22Rv1 (cell line): ENCODE measurements around the gene RBBP6.

Experiments used
- ZFX ChIP-seq: fragments of 450-650 bp; IDR thresholded peaks from 2 replicates; pipeline ENCODE4 v1.6.1; 2017; ENCODE audit warnings: antibody characterized with exemption, borderline replicate concordance
- TF ChIP-seq, protein P1 (sequence below): fragments of 450-650 bp; IDR thresholded peaks from 2 replicates; pipeline ENCODE4 v1.5.1; 2017; ENCODE audit warnings: mild to moderate bottlenecking

DNA sequence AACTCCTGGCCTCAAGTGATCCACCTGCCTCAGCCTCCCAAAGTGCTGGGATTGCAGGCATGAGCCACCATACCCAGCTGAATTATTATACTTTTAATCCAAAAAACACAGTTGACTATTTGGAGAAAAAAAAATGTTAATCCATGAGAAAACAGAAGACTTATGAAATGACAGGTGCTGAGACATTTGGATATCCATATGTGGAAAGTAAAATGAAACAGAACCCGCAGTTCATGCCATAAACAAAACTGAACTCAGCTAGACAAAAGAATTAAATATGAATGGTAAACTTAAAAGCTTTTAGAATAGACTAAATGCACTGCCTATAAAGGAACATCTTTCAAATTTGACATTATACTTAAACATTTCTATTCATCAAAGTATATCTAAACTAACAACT, 8.2 kb upstream of the RBBP6 start:
- TF ChIP-seq, protein P1, sequence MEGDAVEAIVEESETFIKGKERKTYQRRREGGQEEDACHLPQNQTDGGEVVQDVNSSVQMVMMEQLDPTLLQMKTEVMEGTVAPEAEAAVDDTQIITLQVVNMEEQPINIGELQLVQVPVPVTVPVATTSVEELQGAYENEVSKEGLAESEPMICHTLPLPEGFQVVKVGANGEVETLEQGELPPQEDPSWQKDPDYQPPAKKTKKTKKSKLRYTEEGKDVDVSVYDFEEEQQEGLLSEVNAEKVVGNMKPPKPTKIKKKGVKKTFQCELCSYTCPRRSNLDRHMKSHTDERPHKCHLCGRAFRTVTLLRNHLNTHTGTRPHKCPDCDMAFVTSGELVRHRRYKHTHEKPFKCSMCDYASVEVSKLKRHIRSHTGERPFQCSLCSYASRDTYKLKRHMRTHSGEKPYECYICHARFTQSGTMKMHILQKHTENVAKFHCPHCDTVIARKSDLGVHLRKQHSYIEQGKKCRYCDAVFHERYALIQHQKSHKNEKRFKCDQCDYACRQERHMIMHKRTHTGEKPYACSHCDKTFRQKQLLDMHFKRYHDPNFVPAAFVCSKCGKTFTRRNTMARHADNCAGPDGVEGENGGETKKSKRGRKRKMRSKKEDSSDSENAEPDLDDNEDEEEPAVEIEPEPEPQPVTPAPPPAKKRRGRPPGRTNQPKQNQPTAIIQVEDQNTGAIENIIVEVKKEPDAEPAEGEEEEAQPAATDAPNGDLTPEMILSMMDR = no peak
- no peak for TF ChIP-seq ZFX
